GM19455 (cell line): ENCODE results near the gene RIN3.

Source experiments
- ATAC-seq: cut with Tn5 transposase; IDR thresholded peaks from one replicate; pipeline ENCODE4 v1.9.1; 2021; ENCODE audit not compliant: unreplicated experiment

Gene RIN3

GRCh38 chr14:92506231-92506630 lies 7.3 kb upstream of the RIN3 start:
- no peak for ATAC-seq

GRCh38 chr14:92507174-92507768 lies 6.3 kb upstream of the RIN3 start:
- ATAC-seq = no peak

- no peak for ATAC-seq
Observed at GRCh38 chr14:92510972-92511371, 2.6 kb upstream of the RIN3 start.

GRCh38 chr14:92511453-92512238 lies 1.9 kb upstream of the RIN3 start:
- ATAC-seq = no peak

GRCh38 chr14:92512807-92513203 lies 776 bp upstream of the RIN3 start:
- no peak for ATAC-seq

GRCh38 chr14:92513966-92514843 lies 624 bp downstream of the RIN3 start:
- ATAC-seq = peak; percentile 32

- ATAC-seq = no peak
Observed at GRCh38 chr14:92514844-92515514, 1.4 kb downstream of the RIN3 start.

GRCh38 chr14:92515546-92516343 lies 2.2 kb downstream of the RIN3 start:
- ATAC-seq = no peak

- ATAC-seq = no peak
Observed at GRCh38 chr14:92516344-92516965, 2.9 kb downstream of the RIN3 start.

GRCh38 chr14:92516966-92517506 lies 3.5 kb downstream of the RIN3 start:
- ATAC-seq = no peak

- no peak for ATAC-seq
Observed at GRCh38 chr14:92517761-92518160, 4.2 kb downstream of the RIN3 start.

GRCh38 chr14:92519246-92520101 lies 5.9 kb downstream of the RIN3 start:
- no peak for ATAC-seq

GRCh38 chr14:92520102-92521057 lies 6.8 kb downstream of the RIN3 start:
- no peak for ATAC-seq

- ATAC-seq = no peak
Observed at GRCh38 chr14:92521058-92521415, 7.5 kb downstream of the RIN3 start.

- ATAC-seq = no peak
Observed at GRCh38 chr14:92523752-92524151, 10.2 kb downstream of the RIN3 start.

GRCh38 chr14:92524602-92525185 lies 11.1 kb downstream of the RIN3 start:
- ATAC-seq = no peak
